ENCODE measurements around the gene GAPVD1. TPM values are rescaled to one million over a fixed set of nuclear protein-coding genes. Genes with fewer than 3 reads are reported as not detected.
"Not testable (repeated sequence)": the region's sequence is repeated elsewhere in the genome, so short reads cannot be mapped to it uniquely, and the experiment has no call there.

GAPVD1 gene
- polyA plus RNA-seq, 3 donors: 26.0 to 42.2 (median 35.6) TPM

DNA sequence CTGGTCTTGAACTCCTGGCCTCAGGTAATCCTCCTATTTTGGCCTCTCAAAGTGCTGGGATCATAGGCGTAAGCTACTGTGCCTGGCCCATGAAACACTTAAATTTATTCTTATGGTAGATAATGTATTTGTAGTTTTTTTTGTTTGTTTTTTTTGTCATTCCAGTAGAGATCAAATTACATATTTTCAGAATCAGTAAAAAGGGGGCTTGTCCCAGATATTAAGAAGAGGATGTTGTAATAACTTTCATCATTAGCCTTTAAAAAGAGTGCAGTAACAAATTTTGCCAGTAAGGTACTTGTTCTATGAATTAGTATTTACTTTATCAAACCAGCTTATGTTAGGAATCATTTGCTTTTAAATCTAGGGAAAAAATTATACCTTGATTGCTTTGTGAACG, 42.6 kb downstream of the GAPVD1 start:
- DNase-seq: no peak

- DNase-seq: no peak
Measured at GRCh38 chr9:125312411-125312810, 50.8 kb downstream of the GAPVD1 start.

GRCh38 chr9:125316359-125316758, 54.7 kb downstream of the GAPVD1 start:
- not testable (repeated sequence) for DNase-seq

DNA sequence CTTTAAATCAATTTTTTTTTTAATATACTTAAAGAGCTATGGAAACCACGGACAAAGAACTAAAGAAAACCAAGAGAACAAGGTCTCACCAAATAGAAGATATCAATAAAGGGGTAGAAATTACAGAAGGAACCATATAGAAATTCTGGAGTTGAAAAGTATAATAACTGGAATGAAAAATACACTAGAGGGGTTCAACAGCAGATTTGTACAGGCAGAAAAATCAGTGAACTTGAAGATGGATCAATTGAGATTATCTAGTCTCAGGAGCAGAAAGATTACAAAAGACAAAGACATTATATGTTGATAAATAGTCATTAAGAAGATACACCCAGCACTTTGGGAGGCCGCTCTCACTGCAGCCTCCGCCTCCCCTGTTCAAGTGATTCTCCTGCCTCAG, 56.1 kb downstream of the GAPVD1 start:
- no peak for DNase-seq

GRCh38 chr9:125321496-125321895, 59.9 kb downstream of the GAPVD1 start:
- no peak for DNase-seq

GRCh38 chr9:125323615-125324014, 62.0 kb downstream of the GAPVD1 start:
- DNase-seq: no peak

DNA sequence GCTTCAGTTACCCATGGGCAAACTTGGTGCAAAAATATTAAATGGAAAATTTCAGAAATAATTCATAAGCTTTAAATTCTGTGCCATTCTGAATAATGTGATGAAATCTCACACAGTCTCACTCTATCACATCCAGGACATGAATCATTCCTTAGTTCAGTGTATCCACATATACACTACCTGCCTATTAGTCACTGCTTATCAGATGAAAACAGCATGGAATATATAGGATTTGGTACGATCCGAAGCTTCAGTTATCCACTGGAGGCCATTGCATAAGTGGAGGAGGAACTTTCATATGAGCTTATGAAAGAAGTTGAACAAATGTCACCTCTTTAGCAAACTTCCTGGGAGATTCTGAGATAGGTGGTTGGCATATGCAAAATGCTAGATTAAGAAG, 64.2 kb downstream of the GAPVD1 start:
- no peak for DNase-seq

DNA sequence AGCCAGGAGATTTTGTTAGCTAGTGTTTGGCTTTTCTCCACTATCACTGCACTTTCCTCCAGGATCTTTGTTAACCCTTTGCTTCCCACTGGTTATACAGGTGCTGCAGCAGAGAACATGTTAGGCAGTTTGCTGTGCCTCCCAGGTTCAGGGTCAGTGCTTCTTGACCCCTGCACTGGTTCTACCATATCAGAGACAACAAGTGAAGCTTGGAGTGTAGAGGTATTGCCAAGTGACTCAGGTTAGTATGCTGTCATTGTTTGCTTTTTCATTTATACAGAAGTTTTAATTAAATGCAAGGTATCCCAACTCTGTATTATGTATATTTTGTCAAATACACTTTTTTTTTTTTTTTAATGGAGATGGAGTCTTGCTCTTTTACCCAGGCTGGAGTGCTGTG, 68.4 kb downstream of the GAPVD1 start:
- DNase-seq: no peak

DNA sequence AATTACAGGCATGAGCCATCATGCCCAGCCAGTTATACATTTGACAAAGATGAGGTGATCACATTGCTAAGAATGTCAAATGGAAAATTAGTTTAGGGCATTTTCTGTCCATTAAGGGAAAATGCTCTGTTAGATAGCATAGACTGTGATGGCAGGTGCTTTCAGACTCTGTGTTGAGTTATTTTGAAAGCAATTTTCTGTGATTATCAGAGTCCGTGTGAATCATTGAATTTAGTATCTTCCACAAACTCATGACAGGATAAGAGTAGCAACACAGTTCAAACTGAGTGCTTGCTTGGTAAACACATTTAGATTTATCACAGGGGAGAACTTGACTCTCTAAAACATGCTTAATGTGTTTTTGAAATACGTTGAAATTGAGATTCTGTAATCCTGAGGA, 69.0 kb downstream of the GAPVD1 start:
- DNase-seq: no peak

- no peak for DNase-seq
Measured at GRCh38 chr9:125332527-125332926, 70.9 kb downstream of the GAPVD1 start.

DNA sequence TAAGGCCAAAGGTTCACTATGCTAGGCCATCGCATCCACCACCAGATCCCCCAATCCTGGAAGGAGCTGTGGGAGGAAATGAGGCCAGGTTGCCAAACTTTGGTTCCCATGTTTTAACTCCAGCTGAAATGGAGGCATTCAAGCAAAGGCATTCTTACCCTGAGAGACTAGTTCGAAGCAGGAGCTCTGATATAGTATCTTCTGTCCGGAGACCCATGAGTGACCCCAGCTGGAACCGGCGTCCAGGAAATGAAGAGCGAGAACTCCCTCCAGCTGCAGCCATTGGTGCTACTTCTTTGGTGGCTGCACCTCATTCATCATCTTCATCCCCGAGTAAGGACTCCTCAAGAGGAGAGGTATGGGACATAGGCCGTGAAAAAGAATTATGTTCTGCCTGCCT, 75.6 kb downstream of the GAPVD1 start:
- peak; percentile 69 for DNase-seq

DNA sequence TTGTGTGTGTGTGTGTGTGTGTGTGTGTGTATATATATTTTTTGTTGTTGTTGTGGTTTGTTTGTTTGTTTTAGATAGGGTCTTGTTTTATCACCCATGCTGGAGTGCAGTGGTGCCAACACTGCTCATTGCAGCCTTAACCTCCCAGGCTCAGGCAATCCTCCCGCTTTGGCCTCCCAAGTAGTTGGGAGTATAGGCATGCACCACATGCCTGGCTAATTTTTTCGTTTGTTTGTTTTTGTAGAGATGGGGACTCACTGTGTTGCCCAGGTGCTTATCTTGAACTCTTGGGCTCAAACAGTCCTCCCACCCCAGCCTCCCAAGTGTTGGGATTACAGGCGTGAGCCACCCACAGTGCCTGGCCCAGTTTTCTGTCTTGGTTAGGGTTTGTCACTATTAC, 77.3 kb downstream of the GAPVD1 start:
- DNase-seq: no peak

- no peak for DNase-seq
Measured at GRCh38 chr9:125341566-125341965, 79.9 kb downstream of the GAPVD1 start.

DNA sequence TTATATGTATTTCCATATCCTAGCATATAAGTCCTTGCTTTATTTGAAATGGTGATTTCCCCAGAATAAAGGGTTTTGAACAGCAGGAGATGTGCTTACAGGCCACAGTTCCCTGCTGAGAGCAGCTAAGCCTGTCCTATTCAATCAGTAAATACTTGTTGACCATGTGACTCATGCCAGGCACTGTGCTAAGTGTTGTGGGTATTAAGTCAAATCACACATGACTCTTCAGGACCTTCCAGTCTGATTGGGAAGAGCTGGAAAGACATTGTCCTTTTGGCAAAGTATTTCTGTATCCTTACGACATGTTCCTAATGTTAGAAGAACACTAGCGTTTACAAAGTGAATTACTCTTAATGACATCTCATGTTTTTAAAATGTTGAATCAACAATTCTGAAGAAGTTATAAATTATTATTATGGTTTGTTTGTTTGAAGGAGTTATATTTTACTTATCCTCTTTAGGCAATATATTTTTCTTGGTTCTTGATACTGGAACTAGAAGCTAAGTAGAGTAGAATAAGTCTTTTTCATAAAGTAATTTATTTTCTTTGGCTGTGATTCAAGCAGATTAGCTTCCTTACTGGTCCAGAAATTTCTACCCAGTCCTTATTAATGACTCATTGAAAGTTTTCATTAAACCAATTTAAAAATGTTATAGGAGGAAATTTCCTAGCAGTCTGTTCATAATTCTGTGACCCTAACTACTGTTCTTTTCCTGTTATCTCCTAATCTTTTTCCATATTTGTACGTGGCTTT, 82.1 kb downstream of the GAPVD1 start:
- peak; percentile 55 for DNase-seq

- DNase-seq: no peak
Measured at GRCh38 chr9:125346080-125346732, 84.6 kb downstream of the GAPVD1 start.

GRCh38 chr9:125355601-125356000, 94.0 kb downstream of the GAPVD1 start:
- no peak for DNase-seq

DNA sequence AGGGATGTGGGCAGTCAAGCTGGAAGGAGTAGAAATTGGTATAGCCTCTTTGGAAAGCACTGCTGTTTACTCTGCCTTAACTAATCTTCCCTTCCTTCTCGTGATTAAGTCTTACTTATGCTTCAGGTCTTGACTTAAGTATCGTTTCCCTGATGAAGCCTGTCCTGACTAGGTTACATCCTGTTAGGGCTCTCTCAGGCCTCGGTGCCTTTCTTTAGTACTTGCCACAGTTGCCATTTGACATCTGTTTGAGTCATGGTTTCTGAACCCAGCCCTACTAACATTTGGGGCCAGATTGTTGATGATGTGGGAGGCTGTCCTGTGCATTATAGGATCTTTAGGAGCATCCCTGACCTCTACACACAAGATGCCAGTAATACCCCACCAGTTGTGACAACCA, 94.4 kb downstream of the GAPVD1 start:
- DNase-seq: no peak

DNA sequence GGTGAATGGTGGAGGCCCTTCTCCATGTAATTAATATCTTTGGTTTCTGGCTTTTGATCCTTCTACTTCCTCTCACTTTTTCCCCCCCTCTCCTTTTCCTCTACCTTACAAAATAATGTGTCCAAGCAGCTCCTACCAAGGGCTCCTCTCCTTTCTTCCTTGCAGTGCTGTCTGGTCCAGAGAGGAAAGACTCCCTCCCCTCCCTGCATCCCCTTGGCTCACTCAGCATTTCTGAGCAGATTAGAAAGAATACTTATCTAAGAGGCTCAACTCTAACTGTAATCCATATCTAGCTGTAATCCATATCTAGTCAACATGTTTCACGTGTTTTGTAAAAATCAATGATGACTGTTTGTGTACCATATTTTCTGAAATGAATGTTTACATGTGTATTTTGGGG, 97.4 kb downstream of the GAPVD1 start:
- DNase-seq: no peak

DNA sequence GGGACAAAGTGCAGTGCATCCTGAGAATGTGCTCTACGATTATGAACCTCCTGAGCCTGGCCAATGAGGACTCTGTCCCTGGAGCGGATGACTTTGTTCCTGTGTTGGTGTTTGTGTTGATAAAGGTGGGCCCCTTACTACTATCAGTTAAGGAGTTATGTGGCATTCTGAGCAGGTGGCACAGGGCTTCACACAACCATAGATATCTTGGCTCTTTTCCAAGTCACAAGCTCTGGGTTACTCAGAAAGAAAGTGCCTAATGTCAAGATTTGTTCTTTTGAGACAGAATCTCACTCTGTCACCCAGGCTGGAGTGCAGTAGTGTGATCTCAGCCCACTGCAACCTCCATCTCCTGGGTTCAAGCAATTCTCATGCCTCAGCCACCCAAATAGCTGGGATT, 99.0 kb downstream of the GAPVD1 start:
- DNase-seq: no peak

DNA sequence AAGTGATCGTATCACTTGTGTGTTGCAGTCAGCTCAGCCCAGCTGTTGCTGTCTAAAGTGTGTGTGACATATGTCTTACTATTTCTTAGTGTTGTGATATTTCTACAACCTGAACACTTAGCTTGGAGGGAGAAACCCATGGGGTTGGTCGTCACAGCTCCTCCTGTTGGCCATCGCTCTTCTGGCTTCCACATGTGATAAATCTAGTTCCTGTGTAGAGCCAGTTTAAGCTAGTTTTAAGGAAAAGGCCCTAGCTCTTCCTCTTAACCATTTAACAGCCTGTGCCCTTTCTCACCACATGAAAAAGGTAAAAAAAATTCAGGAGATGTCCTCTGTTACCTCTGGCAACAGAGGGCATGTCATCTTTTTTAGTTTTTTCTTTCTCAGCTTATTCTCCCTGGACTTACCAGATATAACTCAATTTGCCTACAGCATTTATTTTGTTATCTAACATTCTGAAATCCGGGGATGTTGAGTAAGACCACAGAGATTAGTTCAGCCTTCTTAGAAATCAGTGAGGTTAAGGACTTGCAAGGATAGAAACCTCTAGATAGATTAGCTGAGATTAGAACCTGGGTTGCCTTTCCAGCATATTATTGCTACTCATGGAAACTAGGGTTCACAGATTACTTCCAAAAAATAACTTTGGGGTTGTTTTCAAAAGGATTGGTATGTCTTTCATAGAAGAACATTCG, 100.4 kb downstream of the GAPVD1 start:
- DNase-seq: no peak

- DNase-seq: no peak
Measured at GRCh38 chr9:125366676-125367075, 105.0 kb downstream of the GAPVD1 start.

GRCh38 chr9:125370786-125371185, 109.2 kb downstream of the GAPVD1 start:
- DNase-seq: no peak
